BLaER1 (cell line): ENCODE results near the gene MEIS3.
A peak's percentile ranks its signal among the peaks of the same experiment; 100 is the strongest.

ENCODE experiments used
- H3K27ac ChIP-seq: shearing (Covaris generic); formaldehyde crosslinking; 2 replicates; pipeline ENCODE4 v1.8.1; 2022
- H3K27me3 ChIP-seq: shearing (Covaris generic); formaldehyde crosslinking; 2 replicates; pipeline ENCODE4 v1.8.1; 2022
- H3K36me3 ChIP-seq: shearing (Covaris generic); formaldehyde crosslinking; 2 replicates; pipeline ENCODE4 v1.8.1; 2022
- H3K4me1 ChIP-seq: shearing (Covaris generic); formaldehyde crosslinking; 2 replicates; pipeline ENCODE4 v1.8.1; 2022
- H3K4me2 ChIP-seq: shearing (Covaris generic); formaldehyde crosslinking; 2 replicates; pipeline ENCODE4 v1.8.1; 2022
- H3K4me3 ChIP-seq: shearing (Covaris generic); formaldehyde crosslinking; 2 replicates; pipeline ENCODE4 v1.8.1; 2022
- H3K9ac ChIP-seq: shearing (Covaris generic); formaldehyde crosslinking; 2 replicates; pipeline ENCODE4 v1.8.1; 2022
- H3K9me3 ChIP-seq: shearing (Covaris generic); formaldehyde crosslinking; 2 replicates; pipeline ENCODE4 v1.8.1; 2022
- H4K20me1 ChIP-seq: shearing (Covaris generic); formaldehyde crosslinking; 2 replicates; pipeline ENCODE4 v1.8.1; 2022
- Cebpa-rat ChIP-seq: shearing (Covaris generic); IDR thresholded peaks from 2 replicates; pipeline ENCODE4 v1.8.1; 2022

The MEIS3 gene

DNA sequence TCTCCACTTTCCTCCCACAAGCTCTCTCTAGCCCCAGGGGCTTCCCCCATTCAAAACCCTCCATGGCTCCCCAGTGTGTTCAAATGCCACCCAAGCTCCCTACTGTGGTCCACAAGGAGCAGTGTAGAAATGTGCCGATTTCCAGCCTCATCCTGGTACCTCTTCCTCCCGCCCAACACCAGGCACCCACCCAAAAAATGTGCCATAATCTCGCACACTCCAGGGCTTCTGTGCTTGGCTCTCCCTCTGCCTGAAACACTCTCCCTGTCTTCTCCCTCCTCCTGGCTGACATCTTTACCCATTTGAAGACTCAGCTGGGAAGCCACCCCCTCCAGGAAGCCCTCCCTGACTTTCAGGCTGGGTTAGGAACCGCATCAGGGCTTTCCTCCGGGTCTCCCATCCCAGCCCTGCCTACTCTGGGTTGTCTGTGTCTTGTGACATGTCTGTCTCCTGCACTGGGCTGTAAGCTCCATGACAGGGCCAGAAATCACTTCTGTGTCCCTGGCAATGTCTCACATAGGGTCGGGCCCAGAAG lies 16.6 kb upstream of the MEIS3 start:
- no peak overlapping the region for H3K9ac ChIP-seq
- no peak for TF ChIP-seq Cebpa-rat
- H3K4me3 ChIP-seq: no peak overlapping the region
- H3K9me3 ChIP-seq: peaks cover 10% of the 10 kb centered on the region; the same call in 1 of the 2 replicates
- H3K4me1 ChIP-seq: peaks cover 35% of the 10 kb centered on the region
- H3K27ac ChIP-seq: no peak overlapping the region
- peaks cover 34% of the 10 kb centered on the region for H4K20me1 ChIP-seq
- H3K4me2 ChIP-seq: peak overlapping the region; percentile 69
- H3K27me3 ChIP-seq: peaks cover 72% of the 10 kb centered on the region
- no peaks in the 10 kb centered on the region for H3K36me3 ChIP-seq

DNA sequence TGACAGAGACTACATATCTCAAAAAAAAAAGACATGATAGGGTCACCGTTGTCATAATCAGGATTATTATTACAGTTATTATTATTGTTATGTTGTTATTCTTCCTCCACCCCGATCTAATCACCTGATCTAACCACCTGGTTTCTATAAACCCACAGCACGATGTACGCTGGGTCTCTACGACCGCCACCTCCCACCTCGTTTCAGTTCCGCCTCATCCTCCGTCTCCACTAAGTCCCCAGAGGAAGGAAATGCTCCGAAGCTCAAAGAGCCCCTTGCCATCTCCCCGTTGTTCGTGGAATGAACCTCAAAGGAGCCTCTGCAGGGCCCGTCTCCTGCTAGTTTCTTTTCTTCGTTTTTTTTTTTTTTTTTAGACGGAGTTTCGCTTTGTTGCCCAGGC lies 15.9 kb upstream of the MEIS3 start:
- Histone ChIP-seq H3K4me3 (no peak overlapping the region), H3K9ac (no peak overlapping the region), H3K4me2 (peak overlapping the region; percentile 69), H3K27me3 (peaks cover 72% of the 10 kb centered on the region), H3K36me3 (no peaks in the 10 kb centered on the region), H4K20me1 (peaks cover 32% of the 10 kb centered on the region), H3K9me3 (peaks cover 10% of the 10 kb centered on the region; the same call in 1 of the 2 replicates), H3K4me1 (peaks cover 39% of the 10 kb centered on the region), H3K27ac (no peak overlapping the region)
- TF ChIP-seq Cebpa-rat: no peak

DNA sequence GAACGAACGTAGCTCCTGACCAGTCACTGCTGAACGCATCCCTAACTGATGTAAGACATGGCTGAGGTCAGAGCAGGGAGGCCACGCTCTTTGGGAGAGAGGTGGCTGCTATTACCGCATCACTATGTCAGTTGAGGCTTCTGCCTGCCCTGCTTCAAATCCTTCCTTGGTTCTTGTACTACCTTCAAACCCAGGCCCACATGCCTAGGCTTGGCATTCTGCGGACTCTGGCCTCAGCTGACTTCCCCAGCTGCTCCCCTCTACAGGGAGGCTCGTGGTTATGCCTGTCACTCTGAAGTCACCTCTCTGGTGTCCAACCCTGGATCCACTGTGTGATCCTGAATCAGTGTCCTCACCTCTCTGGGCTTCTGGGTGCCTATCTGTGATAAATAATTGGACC lies 14.8 kb upstream of the MEIS3 start:
- no peak for TF ChIP-seq Cebpa-rat
- Histone ChIP-seq H3K4me3 (no peak overlapping the region), H3K4me1 (peaks cover 50% of the 10 kb centered on the region), H3K9ac (no peak overlapping the region), H3K9me3 (peaks cover 10% of the 10 kb centered on the region; the same call in 1 of the 2 replicates), H4K20me1 (peaks cover 37% of the 10 kb centered on the region), H3K27me3 (peaks cover 72% of the 10 kb centered on the region), H3K4me2 (no peak overlapping the region), H3K27ac (no peak overlapping the region), H3K36me3 (no peaks in the 10 kb centered on the region)

DNA sequence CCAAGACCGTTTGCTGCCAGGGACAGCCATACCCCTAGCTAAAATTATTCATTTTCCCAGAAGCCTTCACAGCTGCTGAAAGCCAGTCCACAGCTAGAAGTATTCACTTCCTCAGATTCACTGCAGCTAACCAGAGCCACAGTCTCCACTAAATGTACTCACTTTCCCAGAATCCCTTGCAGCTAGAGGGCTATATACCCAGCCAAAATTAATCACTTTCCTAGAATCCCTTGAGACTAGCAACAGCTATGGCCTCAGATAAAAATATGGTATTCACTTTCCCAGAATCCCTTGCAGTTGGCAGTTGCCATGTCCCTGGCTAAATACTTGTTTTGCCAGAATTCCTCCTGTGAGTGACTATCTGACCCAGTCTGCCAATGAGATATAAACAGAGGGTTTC lies 13.8 kb upstream of the MEIS3 start:
- peak overlapping the region; percentile 35 for H3K4me2 ChIP-seq
- peaks cover 69% of the 10 kb centered on the region for H3K27me3 ChIP-seq
- H3K36me3 ChIP-seq: no peaks in the 10 kb centered on the region
- H4K20me1 ChIP-seq: peaks cover 37% of the 10 kb centered on the region
- TF ChIP-seq Cebpa-rat: no peak
- peaks cover 10% of the 10 kb centered on the region; the same call in 1 of the 2 replicates for H3K9me3 ChIP-seq
- H3K27ac ChIP-seq: no peak overlapping the region
- H3K9ac ChIP-seq: no peak overlapping the region
- H3K4me1 ChIP-seq: peaks cover 60% of the 10 kb centered on the region
- H3K4me3 ChIP-seq: no peak overlapping the region

DNA sequence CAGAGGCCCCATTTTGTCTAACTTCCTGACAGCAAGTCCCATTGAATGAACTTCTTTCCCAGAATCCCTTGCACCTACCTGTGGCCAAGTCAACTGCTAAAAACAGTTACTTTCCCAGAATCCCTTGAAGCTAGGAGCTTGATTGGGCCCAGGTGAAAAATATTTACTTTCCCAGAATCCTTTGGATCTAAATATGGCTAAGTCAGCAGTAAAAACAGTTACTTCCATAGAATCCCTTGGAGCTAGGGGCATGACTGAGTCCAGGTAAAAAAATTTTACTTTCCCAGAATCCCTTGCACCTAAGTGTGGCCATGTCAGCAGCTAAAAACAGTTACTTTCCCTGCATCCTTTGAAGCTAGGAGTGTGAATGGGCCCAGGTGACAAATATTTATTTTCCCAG lies 13.2 kb upstream of the MEIS3 start:
- peak overlapping the region; percentile 35 for H3K4me2 ChIP-seq
- H3K4me3 ChIP-seq: no peak overlapping the region
- H4K20me1 ChIP-seq: peaks cover 37% of the 10 kb centered on the region
- no peak for TF ChIP-seq Cebpa-rat
- H3K4me1 ChIP-seq: peaks cover 66% of the 10 kb centered on the region
- peaks cover 10% of the 10 kb centered on the region; the same call in 1 of the 2 replicates for H3K9me3 ChIP-seq
- no peak overlapping the region for H3K27ac ChIP-seq
- H3K9ac ChIP-seq: no peak overlapping the region
- H3K36me3 ChIP-seq: no peaks in the 10 kb centered on the region
- peaks cover 62% of the 10 kb centered on the region for H3K27me3 ChIP-seq

DNA sequence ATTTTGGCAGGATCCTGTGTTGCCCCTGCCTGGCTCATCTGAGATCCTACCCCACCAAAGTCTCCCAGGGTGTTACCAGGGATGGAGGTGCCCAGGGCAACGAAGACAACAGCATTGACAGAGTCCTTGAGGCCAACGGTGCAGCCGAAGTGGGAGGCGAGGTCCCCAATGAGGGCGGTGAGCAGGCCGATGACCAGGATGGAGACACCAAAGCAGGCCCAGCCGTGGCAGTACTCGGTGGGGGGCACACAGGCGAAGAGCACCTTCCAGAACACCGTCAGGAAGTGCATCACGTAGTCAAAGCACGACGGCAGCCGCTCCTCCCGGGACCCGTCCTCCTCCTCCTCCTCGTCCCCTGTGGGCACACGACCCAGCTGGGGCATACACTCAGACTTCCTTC lies 12.8 kb upstream of the MEIS3 start:
- peaks cover 68% of the 10 kb centered on the region for H3K4me1 ChIP-seq
- H3K9me3 ChIP-seq: peaks cover 10% of the 10 kb centered on the region; the same call in 1 of the 2 replicates
- no peaks in the 10 kb centered on the region for H3K36me3 ChIP-seq
- no peak overlapping the region for H3K9ac ChIP-seq
- H4K20me1 ChIP-seq: peaks cover 35% of the 10 kb centered on the region
- H3K27me3 ChIP-seq: peaks cover 61% of the 10 kb centered on the region
- peak overlapping the region; percentile 35 for H3K4me2 ChIP-seq
- no peak overlapping the region for H3K4me3 ChIP-seq
- TF ChIP-seq Cebpa-rat: no peak
- H3K27ac ChIP-seq: no peak overlapping the region

DNA sequence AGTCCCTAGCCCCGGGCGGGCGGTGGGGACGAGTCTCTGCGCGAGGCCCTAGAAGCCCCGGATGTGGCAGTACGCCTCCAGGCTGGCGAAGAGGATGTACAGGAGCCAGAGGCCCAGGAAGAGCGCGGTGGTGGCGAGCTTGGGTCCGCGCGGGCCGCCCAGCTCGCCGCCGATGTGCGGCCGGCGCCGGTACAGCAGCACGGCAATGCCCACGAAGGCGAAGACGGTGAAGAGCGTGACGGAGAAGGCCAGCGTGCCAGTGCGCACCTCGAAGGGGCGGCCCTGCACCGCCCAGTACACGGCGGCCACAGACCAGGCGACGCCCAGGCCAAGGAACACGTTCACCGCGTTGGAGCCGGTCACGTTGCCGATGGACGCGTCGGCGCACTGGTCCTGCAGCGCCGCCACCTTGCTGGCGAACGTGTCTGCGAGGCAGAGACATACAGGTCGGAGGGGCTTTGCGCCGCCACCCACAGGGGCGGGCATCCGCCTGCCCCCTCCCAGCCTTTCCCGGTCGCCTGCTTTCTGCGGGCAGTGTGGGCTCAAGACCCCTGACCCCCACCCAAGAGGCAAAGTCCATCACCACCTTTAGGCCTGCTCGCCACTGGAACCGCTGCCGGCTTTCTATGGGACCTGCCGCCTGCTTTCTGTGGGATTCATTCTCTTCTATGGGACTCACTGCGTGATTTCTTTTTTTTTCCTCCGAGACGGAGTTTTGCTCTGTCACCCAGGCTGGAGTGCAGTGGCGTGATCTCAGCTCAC lies 10.9 kb upstream of the MEIS3 start:
- Histone ChIP-seq H3K36me3 (no peaks in the 10 kb centered on the region), H4K20me1 (peaks cover 24% of the 10 kb centered on the region; the same call in 1 of the 2 replicates), H3K4me1 (peaks cover 54% of the 10 kb centered on the region), H3K27ac (no peak overlapping the region), H3K4me2 (peak overlapping the region; percentile 97), H3K9me3 (peaks cover 10% of the 10 kb centered on the region; the same call in 1 of the 2 replicates), H3K27me3 (peaks cover 78% of the 10 kb centered on the region), H3K4me3 (0 out of 2 replicates have a peak overlapping the region, but pooled peaks have one; percentile 38), H3K9ac (no peak overlapping the region)
- TF ChIP-seq Cebpa-rat: no peak

DNA sequence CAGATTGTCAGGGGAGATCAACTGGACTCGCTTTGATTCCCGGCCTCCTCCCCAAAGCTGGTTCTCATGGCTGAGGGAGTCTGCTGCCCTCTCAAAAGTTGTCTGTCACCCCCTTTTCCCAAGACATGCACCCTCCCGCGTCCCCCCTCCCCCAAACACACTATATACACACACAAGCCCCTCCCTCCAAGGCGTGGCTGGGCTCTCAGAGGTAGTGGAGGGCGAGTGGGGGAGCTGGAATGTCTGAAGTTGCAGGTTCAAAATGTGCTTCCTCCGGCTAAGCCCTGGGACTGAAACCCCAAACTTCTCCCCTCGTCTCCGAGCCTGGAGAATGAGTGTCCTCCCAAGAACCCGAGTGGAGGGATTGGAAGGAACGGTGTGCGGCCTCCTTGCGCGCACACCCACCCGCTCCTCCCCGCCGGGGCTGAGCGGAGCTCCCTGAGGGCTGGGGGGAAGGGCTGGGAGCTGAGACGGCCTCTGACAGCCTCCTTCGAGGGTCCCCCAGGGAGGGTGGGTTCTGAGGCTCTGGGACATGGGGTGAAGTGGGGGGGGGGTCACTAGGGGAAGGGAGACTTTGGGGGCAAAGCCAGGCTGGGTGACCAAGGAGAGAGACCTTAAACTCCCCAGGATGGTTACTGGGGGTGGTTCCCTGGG lies 9.9 kb upstream of the MEIS3 start:
- Histone ChIP-seq H3K36me3 (no peaks in the 10 kb centered on the region), H3K9ac (no peak overlapping the region), H3K4me1 (peaks cover 49% of the 10 kb centered on the region), H3K9me3 (peaks cover 10% of the 10 kb centered on the region; the same call in 1 of the 2 replicates), H3K27me3 (peaks cover 81% of the 10 kb centered on the region), H4K20me1 (peaks cover 24% of the 10 kb centered on the region; the same call in 1 of the 2 replicates), H3K4me2 (peak overlapping the region; percentile 97), H3K27ac (no peak overlapping the region), H3K4me3 (no peak overlapping the region)
- TF ChIP-seq Cebpa-rat: no peak

DNA sequence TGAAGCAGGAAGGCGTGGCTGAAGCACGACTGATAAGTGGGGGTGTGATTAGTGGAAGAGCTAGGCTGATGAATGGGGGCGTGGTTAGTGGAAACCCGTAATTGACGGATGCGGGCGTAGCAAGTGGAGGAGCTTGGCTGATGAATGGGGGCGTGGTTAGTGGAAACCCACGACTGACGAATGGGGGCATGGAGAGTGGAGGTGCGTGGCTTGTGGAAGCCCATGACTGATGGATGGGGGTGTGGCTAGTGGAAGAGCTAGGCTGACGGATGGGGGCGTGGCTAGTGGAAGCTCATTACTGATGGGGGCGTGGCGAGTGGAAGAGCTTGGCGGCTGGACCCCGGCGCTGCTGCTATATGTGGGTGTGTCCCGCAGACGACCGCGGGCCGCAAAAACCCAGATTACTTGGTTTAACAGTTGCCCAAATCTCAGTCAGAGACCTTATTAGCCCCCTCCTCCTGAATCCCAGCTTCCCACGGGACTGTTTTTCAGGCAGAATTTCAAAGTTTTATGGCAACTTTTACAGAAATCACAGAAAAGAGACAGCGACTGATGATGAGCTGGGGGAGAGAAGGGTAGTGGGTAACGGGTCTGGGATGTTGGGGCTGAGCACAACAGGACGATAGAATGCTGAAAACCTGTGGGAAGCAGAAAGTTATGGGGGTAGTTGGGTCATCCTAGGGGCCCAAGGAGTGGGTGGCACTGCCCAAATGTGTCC lies 9.0 kb upstream of the MEIS3 start:
- peak overlapping the region; percentile 97 for H3K4me2 ChIP-seq
- TF ChIP-seq Cebpa-rat: no peak
- H3K9me3 ChIP-seq: peaks cover 8% of the 10 kb centered on the region; the same call in 1 of the 2 replicates
- H3K27ac ChIP-seq: no peak overlapping the region
- H3K27me3 ChIP-seq: peaks cover 85% of the 10 kb centered on the region
- peaks cover 29% of the 10 kb centered on the region; the same call in 1 of the 2 replicates for H4K20me1 ChIP-seq
- H3K9ac ChIP-seq: no peak overlapping the region
- peaks cover 49% of the 10 kb centered on the region for H3K4me1 ChIP-seq
- no peaks in the 10 kb centered on the region for H3K36me3 ChIP-seq
- peak overlapping the region; percentile 55 for H3K4me3 ChIP-seq
